BJ (cell line): ENCODE results near the gene CCN6. TPM values are rescaled to one million over a fixed set of nuclear protein-coding genes. Genes with fewer than 3 reads are reported as not detected.

Experiments
- CTCF ChIA-PET: fragments of 350-600 bp; formaldehyde crosslinking; extraction: SDS; loops from one replicate; lab custom pipeline; 2021; ENCODE audit warnings: antibody characterized with exemption, inconsistent platforms; lab: Yijun Ruan, JAX
- POLR2A ChIA-PET: fragments of 300-600 bp; sonication (Branson Sonifier 250); formaldehyde crosslinking; extraction: SDS; loops from one replicate; lab custom pipeline; 2021; ENCODE audit warnings: antibody characterized with exemption; lab: Charles Lee
- DNase-seq: peaks from one replicate; pipeline ENCODE4 v3.0.0-alpha.2; 2011; ENCODE audit warnings: low read depth
- H3K27me3 ChIP-seq: 2 replicates; pipeline ENCODE4 v1.6.0; 2011; ENCODE audit warnings: low read length; ENCODE audit not compliant: control insufficient read depth, insufficient read depth
- H3K36me3 ChIP-seq: 2 replicates; pipeline ENCODE4 v1.5.1; 2011; ENCODE audit warnings: low read length; ENCODE audit not compliant: control insufficient read depth, insufficient read depth
- H3K4me3 ChIP-seq: 2 replicates; pipeline ENCODE4 v1.5.1; 2011; ENCODE audit warnings: low read depth, mild to moderate bottlenecking, control low read depth, low read length
- polyA plus RNA-seq: library from polyadenylated mRNA; depleted of rRNA; stranded (reverse); fragments of >200 nt; gene quantifications from 2 replicates; pipeline ENCODE4 v1.2.3, GENCODE V29; 2011
- TF ChIP-seq, protein P1 (sequence below): IDR thresholded peaks from 2 replicates; pipeline ENCODE4 v1.5.1; 2011; ENCODE audit warnings: low read depth, mild to moderate bottlenecking, control low read depth, inconsistent platforms, low read length, moderate library complexity; ENCODE audit not compliant: insufficient read depth

CCN6 gene
- polyA plus RNA-seq, 1 experiment = not detected

DNA sequence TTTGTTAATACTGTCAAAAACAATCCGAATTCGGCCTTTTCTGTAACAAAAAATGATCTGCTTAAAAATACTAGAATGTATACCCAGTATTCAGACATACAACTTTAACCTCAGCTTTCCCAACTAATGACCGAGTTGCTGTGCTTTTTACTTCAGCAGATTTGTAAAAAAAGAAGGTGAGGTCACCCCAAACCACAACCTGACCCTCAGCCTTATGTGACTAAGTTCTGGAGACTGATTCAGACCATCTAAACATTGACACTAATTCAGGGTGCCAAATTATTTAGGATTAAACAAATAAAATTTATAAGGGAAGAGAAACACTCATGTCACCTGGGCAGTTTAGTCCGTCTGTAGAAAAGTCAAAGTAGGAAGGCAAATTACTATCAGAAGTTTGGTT lies 7.7 kb downstream of the CCN6 start:
- TF ChIP-seq, protein P1, sequence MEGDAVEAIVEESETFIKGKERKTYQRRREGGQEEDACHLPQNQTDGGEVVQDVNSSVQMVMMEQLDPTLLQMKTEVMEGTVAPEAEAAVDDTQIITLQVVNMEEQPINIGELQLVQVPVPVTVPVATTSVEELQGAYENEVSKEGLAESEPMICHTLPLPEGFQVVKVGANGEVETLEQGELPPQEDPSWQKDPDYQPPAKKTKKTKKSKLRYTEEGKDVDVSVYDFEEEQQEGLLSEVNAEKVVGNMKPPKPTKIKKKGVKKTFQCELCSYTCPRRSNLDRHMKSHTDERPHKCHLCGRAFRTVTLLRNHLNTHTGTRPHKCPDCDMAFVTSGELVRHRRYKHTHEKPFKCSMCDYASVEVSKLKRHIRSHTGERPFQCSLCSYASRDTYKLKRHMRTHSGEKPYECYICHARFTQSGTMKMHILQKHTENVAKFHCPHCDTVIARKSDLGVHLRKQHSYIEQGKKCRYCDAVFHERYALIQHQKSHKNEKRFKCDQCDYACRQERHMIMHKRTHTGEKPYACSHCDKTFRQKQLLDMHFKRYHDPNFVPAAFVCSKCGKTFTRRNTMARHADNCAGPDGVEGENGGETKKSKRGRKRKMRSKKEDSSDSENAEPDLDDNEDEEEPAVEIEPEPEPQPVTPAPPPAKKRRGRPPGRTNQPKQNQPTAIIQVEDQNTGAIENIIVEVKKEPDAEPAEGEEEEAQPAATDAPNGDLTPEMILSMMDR = no peak
- POLR2A ChIA-PET = no interaction called here
- no peaks in the 10 kb centered on the region for H3K36me3 ChIP-seq
- H3K27me3 ChIP-seq = no peaks in the 10 kb centered on the region
- no peak for DNase-seq
- no peak overlapping the region for H3K4me3 ChIP-seq
- CTCF ChIA-PET = interaction anchor here (0.6 to 1.6 kb wide), 4 partner anchors 8 to 86 kb away, joined by 3 to 5 read pairs (median 3); no protein-coding TSS in a partner anchor

DNA sequence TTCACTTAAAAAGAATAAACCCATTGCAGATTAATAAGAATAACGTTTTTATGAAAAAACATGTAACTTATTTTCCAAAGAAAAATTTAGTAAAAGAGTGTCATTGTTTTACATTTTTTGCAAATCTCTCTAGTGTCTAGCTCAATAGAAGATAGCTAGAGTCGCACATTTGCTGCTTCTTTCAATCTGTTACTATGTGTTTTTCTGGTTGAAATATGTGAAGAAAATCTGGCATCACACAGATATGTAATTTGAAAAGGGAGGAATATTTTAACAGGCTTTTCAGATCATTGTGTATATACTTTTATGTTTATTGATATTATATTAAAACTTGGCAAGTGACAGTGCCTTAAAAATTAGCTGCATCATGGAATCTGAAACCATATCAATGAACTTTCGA lies 9.1 kb downstream of the CCN6 start:
- Histone ChIP-seq H3K36me3 (no peaks in the 10 kb centered on the region), H3K27me3 (no peaks in the 10 kb centered on the region), H3K4me3 (no peak overlapping the region)
- ChIA-PET POLR2A (no interaction called here), CTCF (interaction anchor here (0.8 kb wide), 1 partner anchor 11 kb away, joined by 3 read pairs; no protein-coding TSS in a partner anchor)
- DNase-seq = no peak
- TF ChIP-seq, protein P1 = no peak

DNA sequence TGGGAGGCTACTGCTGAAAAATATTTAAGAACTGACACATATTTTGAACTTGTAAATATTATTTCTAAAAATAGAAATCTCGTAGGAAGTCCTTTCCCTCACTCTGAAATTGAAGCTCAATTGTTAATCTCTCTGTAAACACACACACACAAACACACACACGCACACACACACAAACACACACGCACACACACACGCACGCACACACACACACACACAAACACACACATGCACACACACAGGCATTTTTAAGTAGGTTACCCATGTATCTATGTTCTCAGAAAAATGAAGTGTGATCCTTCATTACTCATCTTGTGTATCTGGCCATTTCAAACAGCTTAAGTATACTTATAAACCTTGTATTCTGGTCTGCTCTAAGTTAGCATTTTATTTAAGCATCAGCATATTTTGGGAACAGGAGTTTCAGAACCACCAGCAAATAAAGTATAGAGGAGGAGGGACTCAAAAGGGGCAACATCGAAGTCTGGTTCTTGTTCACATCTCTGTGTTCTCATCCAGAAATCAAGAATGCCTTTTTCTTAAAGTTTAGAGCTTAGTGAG lies 11.6 kb downstream of the CCN6 start:
- TF ChIP-seq, protein P1 = no peak
- no peaks in the 10 kb centered on the region for H3K27me3 ChIP-seq
- ChIA-PET CTCF (interaction anchor here (1.1 to 1.5 kb wide), 2 partner anchors 9 to 21 kb away, joined by 3 to 4 read pairs; partner anchors contain the start of genes FAM229B and TUBE1), POLR2A (no interaction called here)
- no peaks in the 10 kb centered on the region for H3K36me3 ChIP-seq
- no peak overlapping the region for H3K4me3 ChIP-seq
- DNase-seq = no peak

DNA sequence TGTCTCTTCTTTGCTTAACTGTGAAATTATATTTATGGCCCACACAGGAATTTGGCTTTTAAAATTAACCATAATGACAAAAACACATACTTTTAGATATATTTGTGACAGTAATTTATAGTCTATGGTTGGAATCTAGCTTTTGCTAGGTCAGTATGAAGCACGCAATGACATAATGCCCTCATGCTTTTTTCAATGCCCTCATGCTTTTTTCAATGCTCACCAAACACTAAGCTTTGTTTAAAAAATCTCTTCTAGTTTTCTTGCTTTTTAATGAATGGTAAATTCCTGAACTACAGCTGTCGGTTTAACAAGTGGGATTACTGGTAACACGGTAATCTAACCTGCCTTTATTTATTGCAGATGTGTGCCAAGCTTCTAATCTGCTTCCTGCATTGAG lies 12.7 kb downstream of the CCN6 start:
- DNase-seq = no peak
- ChIA-PET CTCF (interaction anchor here (1.5 kb wide), 1 partner anchor 20 kb away, joined by 4 read pairs; the partner anchor contains the start of genes FAM229B and TUBE1), POLR2A (no interaction called here)
- Histone ChIP-seq H3K36me3 (no peaks in the 10 kb centered on the region), H3K27me3 (no peaks in the 10 kb centered on the region), H3K4me3 (no peak overlapping the region)
- TF ChIP-seq, protein P1 = no peak

DNA sequence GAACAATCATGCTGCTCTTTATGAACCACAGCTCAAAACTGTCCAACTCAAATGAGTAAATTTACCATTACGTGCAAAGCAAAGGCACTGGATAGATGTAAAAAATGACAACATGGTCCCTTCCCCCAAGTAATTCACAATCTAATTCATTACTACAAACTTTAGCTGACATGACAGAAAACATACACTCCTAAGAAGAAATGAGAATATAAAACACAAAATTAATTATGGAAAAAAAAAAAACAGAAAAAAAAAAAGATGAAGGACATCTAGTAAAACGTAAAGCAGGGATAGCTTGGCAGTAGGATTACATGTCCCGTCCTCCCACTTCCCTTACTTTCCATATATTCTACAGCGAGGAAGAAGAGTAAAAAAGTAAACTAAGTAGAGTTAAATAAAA lies 27.7 kb downstream of the CCN6 start:
- ChIA-PET CTCF (interaction anchor here (0.5 to 0.6 kb wide), 2 partner anchors 9 to 87 kb away, joined by 3 to 4 read pairs; no protein-coding TSS in a partner anchor), POLR2A (no interaction called here)
- H3K36me3 ChIP-seq = peaks cover 3% of the 10 kb centered on the region; the same call in 1 of the 2 replicates
- TF ChIP-seq, protein P1 = no peak
- H3K27me3 ChIP-seq = no peaks in the 10 kb centered on the region
- no peak for DNase-seq
- H3K4me3 ChIP-seq = no peak overlapping the region
